D721Med (cell line): ENCODE measurements around the gene WIZ.

Source experiments
- DNase-seq: peaks from one replicate; pipeline ENCODE4 v3.0.0; 2011; ENCODE audit warnings: low spot score; ENCODE audit not compliant: insufficient read length
- FAIRE-seq: peaks from 2 replicates; lab custom pipeline; 2011; peaks lifted over from hg19 to GRCh38; lab: Jason Lieb, UNC
- CTCF ChIP-seq: IDR thresholded peaks from 2 replicates; pipeline ENCODE4 v1.5.1; 2012; ENCODE audit warnings: mild to moderate bottlenecking, control low read depth; ENCODE audit not compliant: insufficient read depth; ENCODE audit errors: missing control alignments

WIZ gene

GRCh38 chr19:15372470-15372869 lies 77.3 kb downstream of the WIZ start:
- TF ChIP-seq CTCF, result no peak
- FAIRE-seq, result no peak
- DNase-seq, result no peak

GRCh38 chr19:15371786-15372380 lies 77.9 kb downstream of the WIZ start:
- FAIRE-seq (no peak), DNase-seq (no peak)
- TF ChIP-seq CTCF, result no peak

- DNase-seq, result no peak
- FAIRE-seq, result no peak
- TF ChIP-seq CTCF, result no peak
Measured at GRCh38 chr19:15371119-15371518, 78.6 kb downstream of the WIZ start.
